ENCODE results near the gene FUT8.

The FUT8 gene

GRCh38 chr14:65412032-65412846, at the start of gene FUT8:
Gene FUT8, plus strand, starts transcription at chr14:65412730. Its CDS starts 148,834 bp downstream, at chr14:65561564.
- in situ Hi-C loops (cut with HindIII; ENCODE audit: low sequenced_read_pairs) = no loop called here

GRCh38 chr14:65366802-65367565, 45.5 kb upstream of the FUT8 start:
- in situ Hi-C loops (cut with HindIII; ENCODE audit: low sequenced_read_pairs) = no loop called here

GRCh38 chr14:65369560-65369959, 43.0 kb upstream of the FUT8 start:
- in situ Hi-C loops (cut with HindIII; ENCODE audit: low sequenced_read_pairs) = no loop called here

- in situ Hi-C loops (cut with HindIII; ENCODE audit: low sequenced_read_pairs) = no loop called here
Observed at GRCh38 chr14:65370801-65371248, 41.7 kb upstream of the FUT8 start.

GRCh38 chr14:65371784-65372183, 40.7 kb upstream of the FUT8 start:
- in situ Hi-C loops (cut with HindIII; ENCODE audit: low sequenced_read_pairs) = no loop called here

- in situ Hi-C loops (cut with HindIII; ENCODE audit: low sequenced_read_pairs) = no loop called here
Observed at GRCh38 chr14:65373016-65373670, 39.4 kb upstream of the FUT8 start.

GRCh38 chr14:65373671-65374039, 38.9 kb upstream of the FUT8 start:
- in situ Hi-C loops (cut with HindIII; ENCODE audit: low sequenced_read_pairs) = no loop called here

GRCh38 chr14:65377576-65377975, 35.0 kb upstream of the FUT8 start:
- in situ Hi-C loops (cut with HindIII; ENCODE audit: low sequenced_read_pairs) = no loop called here

- in situ Hi-C loops (cut with HindIII; ENCODE audit: low sequenced_read_pairs) = no loop called here
Observed at GRCh38 chr14:65382586-65382985, 29.9 kb upstream of the FUT8 start.

- in situ Hi-C loops (cut with HindIII; ENCODE audit: low sequenced_read_pairs) = no loop called here
Observed at GRCh38 chr14:65387171-65387570, 25.4 kb upstream of the FUT8 start.

GRCh38 chr14:65387628-65388027, 24.9 kb upstream of the FUT8 start:
- in situ Hi-C loops (cut with HindIII; ENCODE audit: low sequenced_read_pairs) = no loop called here

GRCh38 chr14:65392296-65392695, 20.2 kb upstream of the FUT8 start:
- in situ Hi-C loops (cut with HindIII; ENCODE audit: low sequenced_read_pairs) = no loop called here

GRCh38 chr14:65396082-65396910, 16.2 kb upstream of the FUT8 start:
- in situ Hi-C loops (cut with HindIII; ENCODE audit: low sequenced_read_pairs) = no loop called here

- in situ Hi-C loops (cut with HindIII; ENCODE audit: low sequenced_read_pairs) = no loop called here
Observed at GRCh38 chr14:65403231-65403630, 9.3 kb upstream of the FUT8 start.

- in situ Hi-C loops (cut with HindIII; ENCODE audit: low sequenced_read_pairs) = loop anchor here (5.0 kb wide), 1 partner anchor 46 kb away; no protein-coding TSS in a partner anchor
Observed at GRCh38 chr14:65408113-65408512, 4.4 kb upstream of the FUT8 start.

GRCh38 chr14:65410640-65411039, 1.9 kb upstream of the FUT8 start:
- in situ Hi-C loops (cut with HindIII; ENCODE audit: low sequenced_read_pairs) = no loop called here

GRCh38 chr14:65411656-65412031, 886 bp upstream of the FUT8 start:
- in situ Hi-C loops (cut with HindIII; ENCODE audit: low sequenced_read_pairs) = no loop called here

- in situ Hi-C loops (cut with HindIII; ENCODE audit: low sequenced_read_pairs) = no loop called here
Observed at GRCh38 chr14:65412856-65413738, 567 bp downstream of the FUT8 start.

- in situ Hi-C loops (cut with HindIII; ENCODE audit: low sequenced_read_pairs) = no loop called here
Observed at GRCh38 chr14:65413739-65414045, 1.2 kb downstream of the FUT8 start.
